A549 (cell line): Measurements from ENCODE around the gene IDH3G. TPM values are rescaled to one million over a fixed set of nuclear protein-coding genes. Genes with fewer than 3 reads are reported as not detected.

Experiments
- ATAC-seq, 2 experiments: fragments of 200-7000 bp in 1 of 2; fragments of >200 bp in 1 of 2; cut with Nextera tagmentation in 1 of 2; cut with Tn5 transposase in 1 of 2; 3 replicates each; pipeline versions ENCODE4 v1.8.0 to v1.9.1; 2018 to 2020; ENCODE audit warnings: mild to moderate bottlenecking in 1 of 2, moderate library complexity in 1 of 2
- CTCF ChIA-PET: fragments of 300-600 bp; sonication (Branson Sonifier 250); formaldehyde crosslinking; extraction: SDS; loops from one replicate; lab custom pipeline; 2021; ENCODE audit warnings: antibody characterized with exemption, inconsistent platforms; lab: Yijun Ruan, JAX
- POLR2A ChIA-PET: fragments of 350-600 bp; formaldehyde crosslinking; extraction: SDS; loops from one replicate; lab custom pipeline; 2021; ENCODE audit warnings: antibody characterized with exemption, inconsistent platforms; lab: Yijun Ruan, JAX
- DNase-seq, 2 experiments: peaks; one replicate each; pipeline versions ENCODE4 v3.0.0 to v3.0.0-alpha.2; 2011 to 2016; ENCODE audit warnings: low read depth in 1 of 2, low spot score in 1 of 2
- FAIRE-seq: peaks from 2 replicates; lab custom pipeline; 2011; peaks lifted over from hg19 to GRCh38; lab: Jason Lieb, UNC
- H3K27ac ChIP-seq, 2 experiments: fragments of >200 bp; sonication (Bioruptor Twin); formaldehyde crosslinking; 3 replicates each; pipeline ENCODE4 v1.5.1; 2016 to 2017
- H3K4me1 ChIP-seq: fragments of >200 bp; sonication (Bioruptor Twin); formaldehyde crosslinking; 3 replicates; pipeline ENCODE4 v1.6.1; 2016
- H3K4me2 ChIP-seq: fragments of >200 bp; sonication (Bioruptor Twin); formaldehyde crosslinking; 3 replicates; pipeline ENCODE4 v1.6.1; 2016
- H3K4me3 ChIP-seq: fragments of >200 bp; sonication (Bioruptor Twin); formaldehyde crosslinking; 3 replicates; pipeline ENCODE4 v1.5.1; 2016
- H3K9me3 ChIP-seq: fragments of >200 bp; sonication (Bioruptor Twin); formaldehyde crosslinking; 3 replicates; pipeline ENCODE4 v1.6.1; 2016
- BHLHE40 ChIP-seq: IDR thresholded peaks from 2 replicates; pipeline ENCODE4 v1.6.1; 2012; ENCODE audit warnings: low read depth, low read length, inconsistent platforms
- CBX2 ChIP-seq: fragments of 200-600 bp; sonication (generic); IDR thresholded peaks from 2 replicates; pipeline ENCODE4 v1.6.1; 2016; ENCODE audit warnings: low read depth, mild to moderate bottlenecking, borderline replicate concordance
- CBX8 ChIP-seq: fragments of 200-600 bp; sonication (generic); IDR thresholded peaks from 2 replicates; pipeline ENCODE4 v1.6.1; 2016
- EHF ChIP-seq: fragments of 250-450 bp; sonication (Bioruptor Pico); IDR thresholded peaks from 2 replicates; pipeline ENCODE4 v1.5.0; 2020; ENCODE audit warnings: mild to moderate bottlenecking
- ESRRA ChIP-seq: fragments of 150-350 bp; IDR thresholded peaks from 2 replicates; pipeline ENCODE4 v1.6.1; 2014; ENCODE audit warnings: mild to moderate bottlenecking, low read length, borderline replicate concordance
- FOSB ChIP-seq: fragments of 250-450 bp; sonication (Bioruptor Pico); IDR thresholded peaks from 2 replicates; pipeline ENCODE4 v1.5.0; 2020; ENCODE audit warnings: mild to moderate bottlenecking, moderate library complexity
- FOSL2 ChIP-seq, 2 experiments: fragments of 450-650 bp in 1 of 2; fragments of >200 bp in 1 of 2; sonication (Bioruptor Twin) in 1 of 2; formaldehyde crosslinking; IDR thresholded peaks; 2 replicates each; pipeline versions ENCODE4 v1.5.0 to v1.6.1; 2016 to 2020; ENCODE audit warnings: mild to moderate bottlenecking in 1 of 2, moderate library complexity in 1 of 2
- HDAC2 ChIP-seq: fragments of 200-600 bp; sonication (generic); IDR thresholded peaks from 2 replicates; pipeline ENCODE4 v1.6.1; 2016
- HEYL ChIP-seq: fragments of 250-450 bp; sonication (Bioruptor Pico); IDR thresholded peaks from 2 replicates; pipeline ENCODE4 v1.8.0; 2021; ENCODE audit warnings: mild to moderate bottlenecking, moderate library complexity
- HMGXB4 ChIP-seq: fragments of 250-450 bp; sonication (Bioruptor Pico); IDR thresholded peaks from 2 replicates; pipeline ENCODE4 v1.5.0; 2021; ENCODE audit warnings: mild to moderate bottlenecking, moderate library complexity, borderline replicate concordance
- HOXA7 ChIP-seq: fragments of 250-450 bp; sonication (Bioruptor Pico); IDR thresholded peaks from 2 replicates; pipeline ENCODE4 v1.5.0; 2020; ENCODE audit warnings: mild to moderate bottlenecking, moderate library complexity
- HOXB13 ChIP-seq: fragments of 250-450 bp; sonication (Bioruptor Pico); IDR thresholded peaks from 2 replicates; pipeline ENCODE4 v1.5.0; 2020; ENCODE audit warnings: low read depth, mild to moderate bottlenecking, moderate library complexity
- HOXB5 ChIP-seq: fragments of 250-450 bp; sonication (Bioruptor Pico); IDR thresholded peaks from 2 replicates; pipeline ENCODE4 v1.5.0; 2020; ENCODE audit warnings: mild to moderate bottlenecking, moderate library complexity
- MAFK ChIP-seq: fragments of 450-650 bp; IDR thresholded peaks from 2 replicates; pipeline ENCODE4 v1.6.1; 2014; ENCODE audit not compliant: partially characterized antibody
- NPAS2 ChIP-seq: fragments of 250-450 bp; sonication (Bioruptor Pico); IDR thresholded peaks from 2 replicates; pipeline ENCODE4 v1.8.0; 2022; ENCODE audit warnings: mild to moderate bottlenecking, moderate library complexity, borderline replicate concordance
- PHF8 ChIP-seq: fragments of 200-600 bp; sonication (generic); IDR thresholded peaks from 2 replicates; pipeline ENCODE4 v1.6.1; 2016; ENCODE audit warnings: low read depth, mild to moderate bottlenecking, antibody characterized with exemption, moderate library complexity, borderline replicate concordance
- RAD21 ChIP-seq, 2 experiments: fragments of >200 bp in 1 of 2; sonication (Bioruptor Twin) in 1 of 2; formaldehyde crosslinking in 1 of 2; IDR thresholded peaks in 1 of 2; conservative IDR thresholded peaks in 1 of 2; 2 replicates in 1 of 2; 3 replicates in 1 of 2; pipeline ENCODE4 v1.6.1; 2012 to 2018; ENCODE audit warnings: inconsistent platforms in 1 of 2
- RCOR1 ChIP-seq: fragments of 150-350 bp; IDR thresholded peaks from 2 replicates; pipeline ENCODE4 v1.6.1; 2014; ENCODE audit warnings: antibody characterized with exemption, low read length, low read depth
- SMC3 ChIP-seq: fragments of >200 bp; sonication (Bioruptor Twin); formaldehyde crosslinking; IDR thresholded peaks from 3 replicates; pipeline ENCODE4 v1.6.1; 2018; ENCODE audit warnings: inconsistent platforms
- SREBF2 ChIP-seq: fragments of 450-650 bp; IDR thresholded peaks from 2 replicates; pipeline ENCODE4 v1.6.1; 2014; ENCODE audit warnings: mild to moderate bottlenecking, moderate library complexity
- ZC3H11A ChIP-seq: fragments of 450-650 bp; IDR thresholded peaks from 2 replicates; pipeline ENCODE4 v1.6.1; 2014; ENCODE audit warnings: antibody characterized with exemption, mild to moderate bottlenecking
- WGBS: methylation state at CpG from one replicate; pipeline ENCODE4 v1.1.6; 2017; ENCODE audit errors: missing lambda C conversion rate; 5-methylcytosine and 5-hydroxymethylcytosine counted together
- polyA plus RNA-seq, 4 experiments: library from polyadenylated mRNA; depleted of rRNA in 3 of 4; stranded (reverse); fragments of >200 nt; fragmentation: RNase III in 1 of 4; extraction: RNeasy Plus Mini Kit Qiagen cat#74134 plus additional on column Dnase treatment in 1 of 4; gene quantifications; 2 replicates in 3 of 4; 3 replicates in 1 of 4; pipeline ENCODE4 v1.2.3, GENCODE V29; 2011 to 2017
- TF ChIP-seq, protein P1 (sequence below): fragments of 150-350 bp; IDR thresholded peaks from 2 replicates; pipeline ENCODE4 v1.6.1; 2014; ENCODE audit warnings: low read depth, mild to moderate bottlenecking, low read length
- TF ChIP-seq, protein P2 (sequence below): IDR thresholded peaks from 2 replicates; pipeline ENCODE4 v1.6.1; 2012
- TF ChIP-seq, protein P3 (sequence below): fragments of >200 bp; sonication (Bioruptor Twin); formaldehyde crosslinking; IDR thresholded peaks from 3 replicates; pipeline ENCODE4 v1.6.1; 2016
- TF ChIP-seq, protein P4 (sequence below): fragments of >200 bp; sonication (Bioruptor Twin); formaldehyde crosslinking; IDR thresholded peaks from 2 replicates; pipeline ENCODE4 v1.6.1; 2016
- TF ChIP-seq, protein P5 (sequence below): IDR thresholded peaks from 2 replicates; pipeline ENCODE4 v1.6.1; 2012

Gene IDH3G
- polyA plus RNA-seq, 2 of the 4 experiments (the other 2 are of a cell fraction): 45.6 to 58.5 TPM

DNA sequence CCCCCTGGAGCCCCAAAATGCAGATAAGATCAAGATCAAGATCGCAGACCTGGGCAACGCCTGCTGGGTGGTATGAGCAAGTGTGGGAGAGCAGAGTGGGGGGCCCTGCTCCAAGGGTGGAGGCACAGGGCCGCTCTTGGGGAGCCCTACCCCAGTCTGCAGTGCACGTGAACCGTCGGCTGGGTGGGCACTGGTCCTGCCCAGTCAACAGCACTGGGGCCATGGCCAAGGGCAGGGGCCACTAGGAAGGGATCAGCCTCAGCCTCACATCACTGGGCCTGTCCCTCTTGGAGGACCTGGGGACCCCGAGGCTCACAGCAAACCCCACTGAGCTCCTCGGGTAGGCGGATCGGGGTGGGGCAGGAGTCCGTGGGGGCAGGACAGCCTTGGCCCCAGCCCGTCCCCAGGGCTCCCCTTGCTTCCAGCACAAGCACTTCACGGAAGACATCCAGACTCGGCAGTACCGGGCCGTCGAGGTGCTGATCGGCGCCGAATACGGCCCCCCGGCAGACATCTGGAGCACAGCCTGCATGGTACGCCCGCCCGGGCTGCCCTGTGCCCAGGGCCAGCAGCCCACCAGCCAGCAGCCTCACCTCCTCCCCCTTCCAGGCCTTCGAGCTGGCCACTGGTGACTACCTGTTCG is 9.7 kb downstream of the IDH3G start:
- no peaks in the 10 kb centered on the region for H3K9me3 ChIP-seq
- no peak overlapping the region for H3K4me3 ChIP-seq
- no peak overlapping the region for H3K27ac ChIP-seq
- TF ChIP-seq HOXA7 (CRISPR knock-in tag) (no peak), BHLHE40 (no peak), SMC3 (no peak), CBX8 (no peak), HMGXB4 (CRISPR knock-in tag) (no peak), FOSB (CRISPR knock-in tag) (no peak)
- TF ChIP-seq, protein P1, sequence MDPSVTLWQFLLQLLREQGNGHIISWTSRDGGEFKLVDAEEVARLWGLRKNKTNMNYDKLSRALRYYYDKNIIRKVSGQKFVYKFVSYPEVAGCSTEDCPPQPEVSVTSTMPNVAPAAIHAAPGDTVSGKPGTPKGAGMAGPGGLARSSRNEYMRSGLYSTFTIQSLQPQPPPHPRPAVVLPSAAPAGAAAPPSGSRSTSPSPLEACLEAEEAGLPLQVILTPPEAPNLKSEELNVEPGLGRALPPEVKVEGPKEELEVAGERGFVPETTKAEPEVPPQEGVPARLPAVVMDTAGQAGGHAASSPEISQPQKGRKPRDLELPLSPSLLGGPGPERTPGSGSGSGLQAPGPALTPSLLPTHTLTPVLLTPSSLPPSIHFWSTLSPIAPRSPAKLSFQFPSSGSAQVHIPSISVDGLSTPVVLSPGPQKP: no peak
- TF ChIP-seq, protein P2, sequence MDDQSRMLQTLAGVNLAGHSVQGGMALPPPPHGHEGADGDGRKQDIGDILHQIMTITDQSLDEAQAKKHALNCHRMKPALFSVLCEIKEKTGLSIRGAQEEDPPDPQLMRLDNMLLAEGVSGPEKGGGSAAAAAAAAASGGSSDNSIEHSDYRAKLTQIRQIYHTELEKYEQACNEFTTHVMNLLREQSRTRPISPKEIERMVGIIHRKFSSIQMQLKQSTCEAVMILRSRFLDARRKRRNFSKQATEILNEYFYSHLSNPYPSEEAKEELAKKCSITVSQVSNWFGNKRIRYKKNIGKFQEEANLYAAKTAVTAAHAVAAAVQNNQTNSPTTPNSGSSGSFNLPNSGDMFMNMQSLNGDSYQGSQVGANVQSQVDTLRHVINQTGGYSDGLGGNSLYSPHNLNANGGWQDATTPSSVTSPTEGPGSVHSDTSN: no peak
- ChIA-PET CTCF (interaction anchor here (1.7 to 1.9 kb wide), 2 partner anchors 12 to 21 kb away, joined by 5 to 6 read pairs; partner anchors contain the start of gene PLXNB3), POLR2A (interaction anchor here (1.8 kb wide), 1 partner anchor 10 kb away, joined by 4 read pairs; the partner anchor contains the start of genes IDH3G and SSR4)
- DNase-seq (no peak), ATAC-seq (no peak), FAIRE-seq (no peak)
- H3K4me2 ChIP-seq: no peak overlapping the region
- 93% methylated on average over 6 of the region's 27 CpGs for WGBS
- H3K4me1 ChIP-seq: no peaks in the 10 kb centered on the region

GRCh38 chrX:153783378-153784013 is 10.7 kb downstream of the IDH3G start:
- no peaks in the 10 kb centered on the region for H3K4me1 ChIP-seq
- no peak overlapping the region for H3K4me2 ChIP-seq
- no peak overlapping the region for H3K4me3 ChIP-seq
- CTCF ChIA-PET: interaction anchor here (1.9 kb wide), 1 partner anchor 20 kb away, joined by 6 read pairs; the partner anchor contains the start of gene PLXNB3
- POLR2A ChIA-PET: interaction anchor here (0.6 to 1.8 kb wide), 2 partner anchors 11 to 17 kb away, joined by 3 to 4 read pairs; partner anchors contain the start of genes IDH3G and SSR4
- FAIRE-seq (no peak), DNase-seq (no peak), ATAC-seq (no peak)
- H3K9me3 ChIP-seq: no peaks in the 10 kb centered on the region
- TF ChIP-seq CBX2 (no peak), NPAS2 (CRISPR knock-in tag) (no peak), ZC3H11A (no peak), EHF (CRISPR knock-in tag) (no peak), HEYL (CRISPR knock-in tag) (no peak), PHF8 (no peak), FOSL2 (IDR thresholded peaks at IDR 0.05) (no peak), FOSL2 (CRISPR knock-in tag; IDR thresholded peaks at IDR 0.05) (no peak), HDAC2 (no peak), HOXB13 (CRISPR knock-in tag) (no peak), SREBF2 (no peak), RCOR1 (no peak), RAD21 (conservative IDR thresholded peaks at IDR 0.05 in 1 of 2, IDR thresholded peaks at IDR 0.05 in 1 of 2) (no peak), HOXB5 (CRISPR knock-in tag) (no peak), MAFK (no peak), ESRRA (no peak)
- TF ChIP-seq, protein P3, sequence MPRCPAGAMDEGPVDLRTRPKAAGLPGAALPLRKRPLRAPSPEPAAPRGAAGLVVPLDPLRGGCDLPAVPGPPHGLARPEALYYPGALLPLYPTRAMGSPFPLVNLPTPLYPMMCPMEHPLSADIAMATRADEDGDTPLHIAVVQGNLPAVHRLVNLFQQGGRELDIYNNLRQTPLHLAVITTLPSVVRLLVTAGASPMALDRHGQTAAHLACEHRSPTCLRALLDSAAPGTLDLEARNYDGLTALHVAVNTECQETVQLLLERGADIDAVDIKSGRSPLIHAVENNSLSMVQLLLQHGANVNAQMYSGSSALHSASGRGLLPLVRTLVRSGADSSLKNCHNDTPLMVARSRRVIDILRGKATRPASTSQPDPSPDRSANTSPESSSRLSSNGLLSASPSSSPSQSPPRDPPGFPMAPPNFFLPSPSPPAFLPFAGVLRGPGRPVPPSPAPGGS: no peak
- TF ChIP-seq, protein P2: no peak
- TF ChIP-seq, protein P1: no peak
- TF ChIP-seq, protein P4, sequence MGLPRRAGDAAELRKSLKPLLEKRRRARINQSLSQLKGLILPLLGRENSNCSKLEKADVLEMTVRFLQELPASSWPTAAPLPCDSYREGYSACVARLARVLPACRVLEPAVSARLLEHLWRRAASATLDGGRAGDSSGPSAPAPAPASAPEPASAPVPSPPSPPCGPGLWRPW: no peak
- TF ChIP-seq, protein P5, sequence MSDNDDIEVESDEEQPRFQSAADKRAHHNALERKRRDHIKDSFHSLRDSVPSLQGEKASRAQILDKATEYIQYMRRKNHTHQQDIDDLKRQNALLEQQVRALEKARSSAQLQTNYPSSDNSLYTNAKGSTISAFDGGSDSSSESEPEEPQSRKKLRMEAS: no peak
- 91% methylated on average over 18 of the region's 24 CpGs for WGBS
- no peak overlapping the region for H3K27ac ChIP-seq
